Measurements from ENCODE around the gene IRS1.

IRS1 gene

GRCh38 chr2:226825056-226825455 is 25.4 kb upstream of the IRS1 start:
- no peak for DNase-seq

GRCh38 chr2:226818930-226819329 is 19.3 kb upstream of the IRS1 start:
- DNase-seq = no peak

GRCh38 chr2:226813148-226813701 is 13.6 kb upstream of the IRS1 start:
- DNase-seq = no peak

- DNase-seq = no peak
Observed at GRCh38 chr2:226803410-226803809, 3.8 kb upstream of the IRS1 start.

- DNase-seq = peak; percentile 8
Observed at GRCh38 chr2:226802573-226802972, 3.0 kb upstream of the IRS1 start.

GRCh38 chr2:226800941-226801784 is 1.5 kb upstream of the IRS1 start:
- no peak for DNase-seq

- no peak for DNase-seq
Observed at GRCh38 chr2:226799976-226800940, 638 bp upstream of the IRS1 start.

GRCh38 chr2:226798422-226799210 is 1.0 kb downstream of the IRS1 start:
- DNase-seq = no peak

GRCh38 chr2:226797989-226798421 is 1.6 kb downstream of the IRS1 start:
- DNase-seq = no peak

GRCh38 chr2:226797289-226797988 is 2.2 kb downstream of the IRS1 start:
- DNase-seq = no peak

- no peak for DNase-seq
Observed at GRCh38 chr2:226796840-226797288, 2.8 kb downstream of the IRS1 start.

GRCh38 chr2:226796012-226796839 is 3.4 kb downstream of the IRS1 start:
- no peak for DNase-seq

GRCh38 chr2:226795281-226796011 is 4.2 kb downstream of the IRS1 start:
- no peak for DNase-seq

- no peak for DNase-seq
Observed at GRCh38 chr2:226794751-226795171, 4.9 kb downstream of the IRS1 start.

- no peak for DNase-seq
Observed at GRCh38 chr2:226794196-226794661, 5.4 kb downstream of the IRS1 start.

- no peak for DNase-seq
Observed at GRCh38 chr2:226793646-226794045, 6.0 kb downstream of the IRS1 start.

- no peak for DNase-seq
Observed at GRCh38 chr2:226792155-226792881, 7.3 kb downstream of the IRS1 start.

- peak; percentile 73 for DNase-seq
Observed at GRCh38 chr2:226791487-226792081, 8.0 kb downstream of the IRS1 start.

- no peak for DNase-seq
Observed at GRCh38 chr2:226791056-226791486, 8.5 kb downstream of the IRS1 start.

Measured in NCI-H1048 (cell line).